Measurements from ENCODE around the gene HOXA6. TPM values are rescaled to one million over a fixed set of nuclear protein-coding genes. Genes with fewer than 3 reads are reported as not detected.
A peak's percentile ranks its signal among the peaks of the same experiment; 100 is the strongest.

The HOXA6 gene
- total RNA-seq, 1 experiment from 2014 or later, result not detected

GRCh38 chr7:27102581-27103442 lies 44.8 kb downstream of the HOXA6 start, which contains the start of gene HOXA2:
TSS of gene HOXA2 (minus strand) at chr7:27102683. CDS start at chr7:27102500, 183 bp downstream.
- Mint-ChIP-seq H3K4me1 (peaks cover 12 to 47% of the 10 kb centered on the region in 2 experiments), H3K36me3 (ENCODE audit: insufficient read depth in 1 of 3, low read depth in 3 of 3) (no peaks in the 10 kb centered on the region), H3K27ac (no peak within 1 kb of the TSS), H3K27me3 (ENCODE audit: low read depth) (peaks cover 100% of the 10 kb centered on the region), H3K9me3 (peaks cover 8 to 22% of the 10 kb centered on the region in 2 experiments), H3K4me3 (peak within 1 kb of the TSS in 1 of 2 experiments; percentile 65; a peak in 3 of 5 replicates)
- Histone ChIP-seq H3K14ac (ENCODE audit: insufficient read depth, low read length) (no peak within 1 kb of the TSS), H2BK120ac (ENCODE audit: low read depth, low read length, poor library complexity, severe bottlenecking) (no peak within 1 kb of the TSS), H3K56ac (ENCODE audit: insufficient read length, low read depth, low read length) (no peak within 1 kb of the TSS), H3K79me2 (ENCODE audit: insufficient read depth, low read length) (no peaks in the 10 kb centered on the region), H3K27me3 (ENCODE audit: insufficient read depth, low read length) (peaks cover 98% of the 10 kb centered on the region), H3K79me1 (ENCODE audit: insufficient read depth, low read depth, low read length, poor library complexity, severe bottlenecking) (no peaks in the 10 kb centered on the region), H4K20me1 (ENCODE audit: control insufficient read depth, insufficient read depth, insufficient read length) (peaks cover 2% of the 10 kb centered on the region), H3K4me2 (ENCODE audit: insufficient read depth, insufficient read length, low read length) (no peak within 1 kb of the TSS), H4K8ac (replicated peaks; ENCODE audit: insufficient read length, low read depth, low read length) (no peak within 1 kb of the TSS), H2BK12ac (ENCODE audit: insufficient read length, low read depth, low read length) (no peak within 1 kb of the TSS), H2BK15ac (ENCODE audit: low read depth, low read length) (no peak within 1 kb of the TSS), H3K9ac (ENCODE audit: extremely low read depth, insufficient read length, low read length) (no peak within 1 kb of the TSS), H2BK20ac (ENCODE audit: low read depth, low read length, poor library complexity, severe bottlenecking) (no peak within 1 kb of the TSS), H4K91ac (ENCODE audit: insufficient read length, low read depth, low read length) (no peak within 1 kb of the TSS), H3K23ac (ENCODE audit: insufficient read length, low read depth, low read length) (no peak within 1 kb of the TSS), H2BK5ac (ENCODE audit: insufficient read length, low read length) (no peak within 1 kb of the TSS), H3K4me1 (ENCODE audit: insufficient read depth, low read length) (no peaks in the 10 kb centered on the region), H3T11ph (ENCODE audit: low read length) (no peak within 1 kb of the TSS), H2AK5ac (ENCODE audit: insufficient read length, low read length) (no peak within 1 kb of the TSS), H4K5ac (ENCODE audit: insufficient read length, low read depth, low read length) (no peak within 1 kb of the TSS), H3K4ac (ENCODE audit: low read depth, low read length) (no peak within 1 kb of the TSS), H3K9me3 (ENCODE audit: control insufficient read depth, low read depth, low read length) (no peaks in the 10 kb centered on the region), H3K27ac (ENCODE audit: insufficient read length, low read depth, low read length) (no peak within 1 kb of the TSS), H2AFZ (ENCODE audit: low read length) (no peak within 1 kb of the TSS), H3K18ac (ENCODE audit: insufficient read length, low read depth, low read length) (no peak within 1 kb of the TSS), H3K23me2 (ENCODE audit: insufficient read length, low read depth, low read length, poor library complexity, severe bottlenecking) (no peaks in the 10 kb centered on the region)
- TF ChIP-seq, protein P1, sequence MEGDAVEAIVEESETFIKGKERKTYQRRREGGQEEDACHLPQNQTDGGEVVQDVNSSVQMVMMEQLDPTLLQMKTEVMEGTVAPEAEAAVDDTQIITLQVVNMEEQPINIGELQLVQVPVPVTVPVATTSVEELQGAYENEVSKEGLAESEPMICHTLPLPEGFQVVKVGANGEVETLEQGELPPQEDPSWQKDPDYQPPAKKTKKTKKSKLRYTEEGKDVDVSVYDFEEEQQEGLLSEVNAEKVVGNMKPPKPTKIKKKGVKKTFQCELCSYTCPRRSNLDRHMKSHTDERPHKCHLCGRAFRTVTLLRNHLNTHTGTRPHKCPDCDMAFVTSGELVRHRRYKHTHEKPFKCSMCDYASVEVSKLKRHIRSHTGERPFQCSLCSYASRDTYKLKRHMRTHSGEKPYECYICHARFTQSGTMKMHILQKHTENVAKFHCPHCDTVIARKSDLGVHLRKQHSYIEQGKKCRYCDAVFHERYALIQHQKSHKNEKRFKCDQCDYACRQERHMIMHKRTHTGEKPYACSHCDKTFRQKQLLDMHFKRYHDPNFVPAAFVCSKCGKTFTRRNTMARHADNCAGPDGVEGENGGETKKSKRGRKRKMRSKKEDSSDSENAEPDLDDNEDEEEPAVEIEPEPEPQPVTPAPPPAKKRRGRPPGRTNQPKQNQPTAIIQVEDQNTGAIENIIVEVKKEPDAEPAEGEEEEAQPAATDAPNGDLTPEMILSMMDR (conservative IDR thresholded peaks at IDR 0.05), result no peak
- WGBS (ENCODE audit: extremely low coverage, insufficient read length, low lambda C conversion rate), result no CpG with 5 or more reads among the region's 29 CpGs
- DNase-seq, result no peak

Measured in H9 (cell line).